Liver (tissue), 9 donors: Measurements from ENCODE around the gene RAB31. TPM values are rescaled to one million over a fixed set of nuclear protein-coding genes. Genes with fewer than 3 reads are reported as not detected.

ENCODE experiments used
- DNase-seq: peaks from one replicate; pipeline ENCODE4 v3.0.0-alpha.2; 2017; ENCODE audit warnings: low spot score
- H3K27ac ChIP-seq, 2 donors: one replicate each; pipeline ENCODE4 v1.7.0; 2013; ENCODE audit warnings: inconsistent platforms in 2 of 2, low read length in 2 of 2, control low read depth in 1 of 2, low read depth in 1 of 2, mild to moderate bottlenecking in 1 of 2
- H3K27me3 ChIP-seq, 4 donors: one replicate each; pipeline versions ENCODE4 v1.6.1 to v1.7.0; 2013; ENCODE audit warnings: low read length in 3 of 4, inconsistent platforms in 1 of 4, mild to moderate bottlenecking in 1 of 4, moderate library complexity in 1 of 4; ENCODE audit not compliant: control insufficient read depth in 4 of 4, insufficient read depth in 4 of 4
- H3K36me3 ChIP-seq, 4 donors: one replicate each; pipeline versions ENCODE4 v1.6.1 to v1.7.0; 2013; ENCODE audit warnings: low read length in 3 of 4, mild to moderate bottlenecking in 3 of 4, low read depth in 1 of 4, moderate library complexity in 1 of 4; ENCODE audit not compliant: control insufficient read depth in 4 of 4, insufficient read depth in 3 of 4
- H3K4me1 ChIP-seq, 4 donors: one replicate each; pipeline versions ENCODE4 v1.6.1 to v1.7.0; 2013; ENCODE audit warnings: low read length in 3 of 4, mild to moderate bottlenecking in 3 of 4, moderate library complexity in 1 of 4; ENCODE audit not compliant: control insufficient read depth in 4 of 4, insufficient read depth in 4 of 4
- H3K4me3 ChIP-seq, 3 donors: one replicate each; pipeline versions ENCODE4 v1.6.1 to v1.7.0; 2013; ENCODE audit warnings: low read length in 3 of 3, control low read depth in 1 of 3, low read depth in 1 of 3, mild to moderate bottlenecking in 1 of 3
- H3K9ac ChIP-seq, 2 donors: one replicate each; pipeline ENCODE4 v1.7.0; 2013; ENCODE audit warnings: low read length in 2 of 2, mild to moderate bottlenecking in 2 of 2, moderate library complexity in 2 of 2, control low read depth in 1 of 2, low read depth in 1 of 2
- H3K9me3 ChIP-seq, 4 donors: one replicate each; pipeline versions ENCODE4 v1.6.1 to v1.7.0; 2013; ENCODE audit warnings: low read length in 3 of 4; ENCODE audit not compliant: control insufficient read depth in 4 of 4
- ATF3 ChIP-seq: IDR thresholded peaks from 2 replicates; pipeline ENCODE4 v1.6.1; 2016; ENCODE audit warnings: antibody characterized with exemption
- CTCF ChIP-seq: fragments of 150-350 bp; IDR thresholded peaks from 2 replicates; pipeline ENCODE4 v1.5.1; 2017; ENCODE audit warnings: improper control_type of control experiment, low read depth, low read length; ENCODE audit not compliant: missing input control
- EGR1 ChIP-seq, 2 donors: IDR thresholded peaks; 2 replicates each; pipeline ENCODE4 v1.6.1; 2016 to 2018; ENCODE audit warnings: antibody characterized with exemption in 2 of 2, low read depth in 2 of 2
- FOXA1 ChIP-seq: IDR thresholded peaks from 2 replicates; pipeline ENCODE4 v1.6.1; 2016; ENCODE audit warnings: antibody characterized with exemption
- FOXA2 ChIP-seq: IDR thresholded peaks from 2 replicates; pipeline ENCODE4 v1.6.1; 2016; ENCODE audit warnings: antibody characterized with exemption
- GABPA ChIP-seq, 2 donors: IDR thresholded peaks in 1 of 2; conservative IDR thresholded peaks in 1 of 2; 2 replicates each; pipeline ENCODE4 v1.6.1; 2016; ENCODE audit warnings: antibody characterized with exemption in 2 of 2, mild to moderate bottlenecking in 1 of 2, moderate library complexity in 1 of 2
- HNF4A ChIP-seq, 2 donors: conservative IDR thresholded peaks; 2 replicates each; pipeline ENCODE4 v1.6.1; 2016; ENCODE audit warnings: antibody characterized with exemption in 2 of 2, mild to moderate bottlenecking in 2 of 2
- HNF4G ChIP-seq: IDR thresholded peaks from 2 replicates; pipeline ENCODE4 v1.6.1; 2016; ENCODE audit warnings: antibody characterized with exemption
- JUND ChIP-seq, 2 donors: IDR thresholded peaks; 2 replicates each; pipeline ENCODE4 v1.6.1; 2016; ENCODE audit warnings: antibody characterized with exemption in 2 of 2
- MAX ChIP-seq: IDR thresholded peaks from 2 replicates; pipeline ENCODE4 v1.6.1; 2016; ENCODE audit warnings: antibody characterized with exemption
- NR2F2 ChIP-seq: IDR thresholded peaks from 2 replicates; pipeline ENCODE4 v1.6.1; 2016; ENCODE audit warnings: antibody characterized with exemption
- RAD21 ChIP-seq, 2 donors: IDR thresholded peaks; 2 replicates each; pipeline ENCODE4 v1.6.1; 2016; ENCODE audit warnings: antibody characterized with exemption in 2 of 2, mild to moderate bottlenecking in 2 of 2
- RXRA ChIP-seq, 2 donors: IDR thresholded peaks; 2 replicates each; pipeline ENCODE4 v1.6.1; 2017 to 2018; ENCODE audit warnings: antibody characterized with exemption in 2 of 2, mild to moderate bottlenecking in 1 of 2
- SP1 ChIP-seq: IDR thresholded peaks from 2 replicates; pipeline ENCODE4 v1.6.1; 2018; ENCODE audit warnings: antibody characterized with exemption, mild to moderate bottlenecking
- TAF1 ChIP-seq: conservative IDR thresholded peaks from 2 replicates; pipeline ENCODE4 v1.6.1; 2016; ENCODE audit warnings: antibody characterized with exemption, mild to moderate bottlenecking
- YY1 ChIP-seq: IDR thresholded peaks from 2 replicates; pipeline ENCODE4 v1.6.1; 2016; ENCODE audit warnings: antibody characterized with exemption, mild to moderate bottlenecking
- WGBS: extraction: QIAGEN DNeasy Blood & Tissue Kit; methylation state at CpG from one replicate; pipeline ENCODE4 v1.1.7; 2013; 5-methylcytosine and 5-hydroxymethylcytosine counted together
- polyA plus RNA-seq, 2 donors: library from polyadenylated mRNA; stranded (reverse) in 1 of 2; unstranded in 1 of 2; fragments of 200-250 nt in 1 of 2; fragments of >200 nt in 1 of 2; fragmentation: Nextera tagmentation in 1 of 2; extraction: Ambion mirVana in 1 of 2; gene quantifications; one replicate each; pipeline versions ENCODE4 v1.2.1 to v1.2.3, GENCODE V29; 2013 to 2015
- total RNA-seq, 2 donors: library from RNA; depleted of rRNA; stranded (reverse); fragments of >200 nt; gene quantifications; one replicate each; pipeline ENCODE4 v1.2.3, GENCODE V29; 2014
- TF ChIP-seq, protein P1 (sequence below): IDR thresholded peaks from 2 replicates; pipeline ENCODE4 v1.6.1; 2016; ENCODE audit warnings: antibody characterized with exemption, mild to moderate bottlenecking
- TF ChIP-seq, protein P2 (sequence below): IDR thresholded peaks from 2 replicates; pipeline ENCODE4 v1.6.1; 2016; ENCODE audit warnings: antibody characterized with exemption
- donor health status: healthy.
- donor health status: healthy.
- donor health status: healthy.
- donor health status: healthy.
- donor health status: healthy.

RAB31 gene
- total and polyA plus RNA-seq, 4 donors = 3.6 to 12.8 (median 9.7) TPM

GRCh38 chr18:9907867-9908266 is 199.8 kb downstream of the RAB31 start:
- 92% methylated on average over 4 of the region's 4 CpGs for WGBS
- no peak for TF ChIP-seq HNF4A (conservative IDR thresholded peaks at IDR 0.05)
- TF ChIP-seq HNF4G = no peak
- no peak for TF ChIP-seq MAX
- TF ChIP-seq SP1 = no peak
- TF ChIP-seq, protein P1, sequence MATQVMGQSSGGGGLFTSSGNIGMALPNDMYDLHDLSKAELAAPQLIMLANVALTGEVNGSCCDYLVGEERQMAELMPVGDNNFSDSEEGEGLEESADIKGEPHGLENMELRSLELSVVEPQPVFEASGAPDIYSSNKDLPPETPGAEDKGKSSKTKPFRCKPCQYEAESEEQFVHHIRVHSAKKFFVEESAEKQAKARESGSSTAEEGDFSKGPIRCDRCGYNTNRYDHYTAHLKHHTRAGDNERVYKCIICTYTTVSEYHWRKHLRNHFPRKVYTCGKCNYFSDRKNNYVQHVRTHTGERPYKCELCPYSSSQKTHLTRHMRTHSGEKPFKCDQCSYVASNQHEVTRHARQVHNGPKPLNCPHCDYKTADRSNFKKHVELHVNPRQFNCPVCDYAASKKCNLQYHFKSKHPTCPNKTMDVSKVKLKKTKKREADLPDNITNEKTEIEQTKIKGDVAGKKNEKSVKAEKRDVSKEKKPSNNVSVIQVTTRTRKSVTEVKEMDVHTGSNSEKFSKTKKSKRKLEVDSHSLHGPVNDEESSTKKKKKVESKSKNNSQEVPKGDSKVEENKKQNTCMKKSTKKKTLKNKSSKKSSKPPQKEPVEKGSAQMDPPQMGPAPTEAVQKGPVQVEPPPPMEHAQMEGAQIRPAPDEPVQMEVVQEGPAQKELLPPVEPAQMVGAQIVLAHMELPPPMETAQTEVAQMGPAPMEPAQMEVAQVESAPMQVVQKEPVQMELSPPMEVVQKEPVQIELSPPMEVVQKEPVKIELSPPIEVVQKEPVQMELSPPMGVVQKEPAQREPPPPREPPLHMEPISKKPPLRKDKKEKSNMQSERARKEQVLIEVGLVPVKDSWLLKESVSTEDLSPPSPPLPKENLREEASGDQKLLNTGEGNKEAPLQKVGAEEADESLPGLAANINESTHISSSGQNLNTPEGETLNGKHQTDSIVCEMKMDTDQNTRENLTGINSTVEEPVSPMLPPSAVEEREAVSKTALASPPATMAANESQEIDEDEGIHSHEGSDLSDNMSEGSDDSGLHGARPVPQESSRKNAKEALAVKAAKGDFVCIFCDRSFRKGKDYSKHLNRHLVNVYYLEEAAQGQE = no peak
- TF ChIP-seq ATF3 = no peak
- TF ChIP-seq RXRA (IDR thresholded peaks at IDR 0.05) = no peak
- no peak for TF ChIP-seq JUND (IDR thresholded peaks at IDR 0.05)
- no peak for TF ChIP-seq EGR1 (IDR thresholded peaks at IDR 0.05; ENCODE audit: low read depth in 2 of 2)
- TF ChIP-seq GABPA (IDR thresholded peaks at IDR 0.05 in 1 of 2, conservative IDR thresholded peaks at IDR 0.05 in 1 of 2) = no peak
- TF ChIP-seq FOXA1 = no peak
- TF ChIP-seq TAF1 = no peak
- no peak for TF ChIP-seq RAD21 (IDR thresholded peaks at IDR 0.05)
- TF ChIP-seq FOXA2 = no peak
- no peak for TF ChIP-seq NR2F2
- no peak overlapping the region for H3K27ac ChIP-seq
- H3K27me3 ChIP-seq = no peaks in the 10 kb centered on the region
- H3K4me3 ChIP-seq = no peak overlapping the region
- peaks cover 0 to 1% (median under 1%) of the 10 kb centered on the region in 4 donors for H3K4me1 ChIP-seq
- DNase-seq = no peak
- H3K36me3 ChIP-seq = no peaks in the 10 kb centered on the region
- H3K9ac ChIP-seq = no peak overlapping the region
- H3K9me3 ChIP-seq = no peaks in the 10 kb centered on the region

GRCh38 chr18:9910071-9910470 is 202.0 kb downstream of the RAB31 start:
- TF ChIP-seq YY1 = no peak
- no peak for TF ChIP-seq ATF3
- no peak for TF ChIP-seq FOXA2
- no peak for TF ChIP-seq HNF4G
- TF ChIP-seq TAF1 = no peak
- TF ChIP-seq, protein P2, sequence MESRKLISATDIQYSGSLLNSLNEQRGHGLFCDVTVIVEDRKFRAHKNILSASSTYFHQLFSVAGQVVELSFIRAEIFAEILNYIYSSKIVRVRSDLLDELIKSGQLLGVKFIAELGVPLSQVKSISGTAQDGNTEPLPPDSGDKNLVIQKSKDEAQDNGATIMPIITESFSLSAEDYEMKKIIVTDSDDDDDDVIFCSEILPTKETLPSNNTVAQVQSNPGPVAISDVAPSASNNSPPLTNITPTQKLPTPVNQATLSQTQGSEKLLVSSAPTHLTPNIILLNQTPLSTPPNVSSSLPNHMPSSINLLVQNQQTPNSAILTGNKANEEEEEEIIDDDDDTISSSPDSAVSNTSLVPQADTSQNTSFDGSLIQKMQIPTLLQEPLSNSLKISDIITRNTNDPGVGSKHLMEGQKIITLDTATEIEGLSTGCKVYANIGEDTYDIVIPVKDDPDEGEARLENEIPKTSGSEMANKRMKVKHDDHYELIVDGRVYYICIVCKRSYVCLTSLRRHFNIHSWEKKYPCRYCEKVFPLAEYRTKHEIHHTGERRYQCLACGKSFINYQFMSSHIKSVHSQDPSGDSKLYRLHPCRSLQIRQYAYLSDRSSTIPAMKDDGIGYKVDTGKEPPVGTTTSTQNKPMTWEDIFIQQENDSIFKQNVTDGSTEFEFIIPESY = no peak
- TF ChIP-seq, protein P1 = no peak
- TF ChIP-seq NR2F2 = no peak
- TF ChIP-seq JUND (IDR thresholded peaks at IDR 0.05) = no peak
- no peak for TF ChIP-seq MAX
- TF ChIP-seq EGR1 (IDR thresholded peaks at IDR 0.05; ENCODE audit: low read depth in 2 of 2) = no peak
- TF ChIP-seq GABPA (IDR thresholded peaks at IDR 0.05 in 1 of 2, conservative IDR thresholded peaks at IDR 0.05 in 1 of 2) = no peak
- TF ChIP-seq SP1 = no peak
- no peak for TF ChIP-seq RXRA (IDR thresholded peaks at IDR 0.05)
- no peak for TF ChIP-seq RAD21 (IDR thresholded peaks at IDR 0.05)
- no peak for TF ChIP-seq HNF4A (conservative IDR thresholded peaks at IDR 0.05)
- no peak for TF ChIP-seq FOXA1
- TF ChIP-seq CTCF = no peak
- Histone ChIP-seq H3K27ac (no peak overlapping the region), H3K36me3 (no peaks in the 10 kb centered on the region), H3K4me3 (no peak overlapping the region), H3K9ac (no peak overlapping the region), H3K4me1 (peaks cover 0 to 5% (median 4%) of the 10 kb centered on the region in 4 donors), H3K27me3 (no peaks in the 10 kb centered on the region), H3K9me3 (no peaks in the 10 kb centered on the region)
- no peak for DNase-seq
